GM12878 (cell line): ENCODE results near the gene BRD1. TPM values are rescaled to one million over a fixed set of nuclear protein-coding genes. Genes with fewer than 3 reads are reported as not detected.

ENCODE experiments used
- ATAC-seq: fragments of 200-7000 bp; cut with Tn5 transposase; 3 replicates; pipeline ENCODE4 v1.9.1; 2020; ENCODE audit warnings: mild to moderate bottlenecking, moderate library complexity
- BruUV-seq: library from RNA; stranded (reverse); fragments of 400-500 nt; replicated peaks from 2 replicates; lab custom pipeline; 2021; lab: Mats Ljungman, UMichigan
- CTCF ChIA-PET: fragments of 300-600 bp; sonication (Branson Sonifier 250); formaldehyde crosslinking; extraction: SDS; loops from one replicate; lab custom pipeline; 2021; ENCODE audit warnings: inconsistent platforms; lab: Yijun Ruan, JAX
- POLR2A ChIA-PET: fragments of 350-600 bp; formaldehyde crosslinking; extraction: SDS; loops from one replicate; lab custom pipeline; 2021; ENCODE audit warnings: inconsistent platforms; lab: Charles Lee
- RAD21 ChIA-PET: fragments of 300-600 bp; sonication (Branson Sonifier 250); formaldehyde crosslinking; loops from one replicate; lab custom pipeline; 2023; ENCODE audit warnings: antibody characterized with exemption; ENCODE audit not compliant: unreplicated experiment; lab: Charles Lee
- SMC1A ChIA-PET: fragments of 300-600 bp; sonication (Branson Sonifier 250); formaldehyde crosslinking; loops from one replicate; lab custom pipeline; 2023; ENCODE audit not compliant: unreplicated experiment, uncharacterized antibody; lab: Charles Lee
- DNase-seq: peaks from one replicate; pipeline ENCODE4 v3.0.0-alpha.2; 2011; ENCODE audit warnings: low read depth, low spot score
- FAIRE-seq: peaks from 3 replicates; lab custom pipeline; 2011; peaks lifted over from hg19 to GRCh38; lab: Jason Lieb, UNC
- H2AFZ ChIP-seq: 2 replicates; pipeline ENCODE4 v1.6.0; 2011; ENCODE audit warnings: low read depth, low read length, control low read depth; ENCODE audit not compliant: control insufficient read depth
- H3K27ac ChIP-seq: 2 replicates; pipeline ENCODE4 v1.5.1; 2011; ENCODE audit warnings: control low read depth; ENCODE audit not compliant: control insufficient read depth, insufficient read depth
- H3K27me3 ChIP-seq, 2 experiments: replicated peaks in 1 of 2; 2 replicates each; pipeline versions ENCODE4 v1.6.0 to v1.6.1; 2011; ENCODE audit warnings: low read length in 1 of 2; ENCODE audit not compliant: control insufficient read depth in 2 of 2, insufficient read depth in 2 of 2
- H3K36me3 ChIP-seq, 2 experiments: 2 replicates each; pipeline ENCODE4 v1.5.1; 2011; ENCODE audit warnings: low read length in 1 of 2; ENCODE audit not compliant: control insufficient read depth in 2 of 2, insufficient read depth in 2 of 2
- H3K4me1 ChIP-seq: 2 replicates; pipeline ENCODE4 v1.6.1; 2011; ENCODE audit warnings: mild to moderate bottlenecking, low read length, moderate library complexity, mixed read lengths; ENCODE audit not compliant: control insufficient read depth, insufficient read depth
- H3K4me2 ChIP-seq: 2 replicates; pipeline ENCODE4 v1.6.0; 2011; ENCODE audit warnings: control low read depth; ENCODE audit not compliant: control insufficient read depth, insufficient read depth
- H3K4me3 ChIP-seq: fragments of 200-600 bp; sonication (generic); 2 replicates; pipeline ENCODE4 v1.5.1; 2016
- H3K79me2 ChIP-seq: 2 replicates; pipeline ENCODE4 v1.6.0; 2011; ENCODE audit warnings: low read length; ENCODE audit not compliant: control insufficient read depth, insufficient read depth
- H3K9ac ChIP-seq: 2 replicates; pipeline ENCODE4 v1.8.0; 2011; ENCODE audit warnings: low read length, control low read depth, mixed read lengths; ENCODE audit not compliant: control insufficient read depth, insufficient read depth
- H3K9me3 ChIP-seq: replicated peaks from 3 replicates; pipeline ENCODE4 v1.5.1; 2011; ENCODE audit warnings: mild to moderate bottlenecking, low read length; ENCODE audit not compliant: control insufficient read depth, insufficient read depth
- H4K20me1 ChIP-seq: 2 replicates; pipeline ENCODE4 v1.6.0; 2011; ENCODE audit not compliant: control insufficient read depth, insufficient read depth
- CHD2 ChIP-seq: IDR thresholded peaks from 2 replicates; pipeline ENCODE4 v1.6.1; 2011; ENCODE audit warnings: low read depth, low read length, improper control_type of control experiment, borderline replicate concordance
- EED ChIP-seq: sonication (generic); IDR thresholded peaks from 2 replicates; pipeline ENCODE4 v1.6.1; 2016; ENCODE audit warnings: antibody characterized with exemption, low read depth
- RAD51 ChIP-seq: fragments of 450-650 bp; IDR thresholded peaks from 2 replicates; pipeline ENCODE4 v1.6.1; 2016; ENCODE audit warnings: moderate library complexity, mild to moderate bottlenecking, inconsistent platforms
- WRNIP1 ChIP-seq: IDR thresholded peaks from 2 replicates; pipeline ENCODE4 v1.6.1; 2011; ENCODE audit warnings: low read depth, low read length, improper control_type of control experiment, borderline replicate concordance
- ZNF384 ChIP-seq: IDR thresholded peaks from 2 replicates; pipeline ENCODE4 v1.6.1; 2012; ENCODE audit warnings: low read depth, mild to moderate bottlenecking, low read length, improper control_type of control experiment, borderline replicate concordance
- ZNF592 ChIP-seq: fragments of 450-650 bp; IDR thresholded peaks from 2 replicates; pipeline ENCODE4 v1.6.1; 2017; ENCODE audit warnings: mild to moderate bottlenecking, moderate library complexity
- WGBS: methylation state at CpG from one replicate; pipeline ENCODE4 v1.1.6; 2016; ENCODE audit warnings: low lambda C conversion rate; ENCODE audit not compliant: insufficient replicate concordance, insufficient coverage; ENCODE audit errors: missing lambda C conversion rate; 5-methylcytosine and 5-hydroxymethylcytosine counted together
- in situ Hi-C: fragments of 300-500 bp; cut with MboI; formaldehyde crosslinking; loops from 9 replicates; pipeline ENCODE4 v1.14.3; 2018; ENCODE audit warnings: mixed read lengths
- intact Hi-C: fragments of 100-400 bp; cut with micrococcal nuclease; formaldehyde crosslinking; loops from one replicate; pipeline ENCODE4 v1.14.2; 2022; ENCODE audit not compliant: unreplicated experiment
- polyA plus RNA-seq, 11 experiments: library from polyadenylated mRNA; depleted of rRNA in 4 of 11; unstranded in 6 of 11; stranded (reverse) in 5 of 11; fragments of >200 nt; fragmentation: Nextera tagmentation in 4 of 11; fragmentation: Illumina TruSeq in 1 of 11; extraction: Ambion mirVana in 4 of 11; extraction: Trizol in 1 of 11; gene quantifications; 1 replicate in 1 of 11; 2 replicates in 10 of 11; pipeline versions ENCODE4 v1.2.1 to v1.2.3, GENCODE V29; 2011 to 2016; ENCODE audit warnings: inconsistent platforms in 2 of 11, missing spikeins in 2 of 11, low read depth in 1 of 11
- total RNA-seq, 4 experiments: library from RNA; depleted of rRNA in 3 of 4; stranded (reverse); fragments of >200 nt in 3 of 4; fragmentation: Illumina TruSeq in 1 of 4; extraction: Trizol in 1 of 4; gene quantifications; 2 replicates each; pipeline versions ENCODE4 v1.2.1 to v1.2.3, GENCODE V29; 2013 to 2021

BRD1 gene
- total and polyA plus RNA-seq, 10 of the 15 experiments (the other 5 are each of a cell fraction or from before 2014, with no cell fraction given): 0.90 to 26.4 (median 7.1) TPM

GRCh38 chr22:49765951-49766350, 61.7 kb downstream of the BRD1 start:
- ChIA-PET POLR2A (no interaction called here), CTCF (no interaction called here), RAD21 (interaction anchor here (0.6 kb wide), 1 partner anchor 57 kb away, joined by 3 read pairs; no protein-coding TSS in a partner anchor), SMC1A (no interaction called here)
- Histone ChIP-seq H3K27ac (no peak overlapping the region), H3K9me3 (peaks cover 3% of the 10 kb centered on the region; the same call in 2 of the 3 replicates), H3K27me3 (no peaks in the 10 kb centered on the region), H3K79me2 (no peaks in the 10 kb centered on the region), H2AFZ (no peak overlapping the region), H3K4me3 (no peak overlapping the region), H4K20me1 (no peaks in the 10 kb centered on the region), H3K9ac (no peak overlapping the region), H3K4me2 (no peak overlapping the region), H3K36me3 (no peaks in the 10 kb centered on the region), H3K4me1 (peaks cover 5% of the 10 kb centered on the region)
- in situ Hi-C loops (loop anchor here (5.0 kb wide), 2 partner anchors 156 to 261 kb away; no protein-coding TSS in a partner anchor), intact Hi-C loops (no loop called here)
- no TSS peak for BruUV-seq
- no peak for FAIRE-seq
- WGBS: 79% methylated on average over 12 of the region's 12 CpGs
- DNase-seq: no peak
- no peak for ATAC-seq
- no peak for TF ChIP-seq ZNF592
- no peak for TF ChIP-seq CHD2
- TF ChIP-seq WRNIP1: no peak
- TF ChIP-seq ZNF384: no peak
- TF ChIP-seq RAD51: no peak
- TF ChIP-seq EED: no peak
